ENCODE data around the gene KCND2. TPM values are rescaled to one million over a fixed set of nuclear protein-coding genes. Genes with fewer than 3 reads are reported as not detected.

Gene KCND2
- total RNA-seq, 1 donor from 2014 or later, result 0.61 TPM

- H3K36me3 Mint-ChIP-seq (ENCODE audit: low read depth), result no peaks in the 10 kb centered on the region
- no peaks in the 10 kb centered on the region for H3K9me3 Mint-ChIP-seq
- no peak overlapping the region for H3K27ac Mint-ChIP-seq (ENCODE audit: unreplicated experiment)
- DNase-seq (ENCODE audit: low read depth, low spot score), result no peak
- H3K4me3 Mint-ChIP-seq, result no peak overlapping the region
- H3K4me1 Mint-ChIP-seq, result peaks cover 12% of the 10 kb centered on the region
- no peak for TF ChIP-seq CTCF (conservative IDR thresholded peaks at IDR 0.05)
- no peaks in the 10 kb centered on the region for H3K27me3 Mint-ChIP-seq (ENCODE audit: low read depth)
Observed at GRCh38 chr7:120724955-120725354, 452.0 kb downstream of the KCND2 start.

GRCh38 chr7:120725376-120726039 is 452.5 kb downstream of the KCND2 start:
- no peaks in the 10 kb centered on the region for H3K27me3 Mint-ChIP-seq (ENCODE audit: low read depth)
- peaks cover 12% of the 10 kb centered on the region for H3K4me1 Mint-ChIP-seq
- H3K4me3 Mint-ChIP-seq, result no peak overlapping the region
- H3K36me3 Mint-ChIP-seq (ENCODE audit: low read depth), result no peaks in the 10 kb centered on the region
- H3K27ac Mint-ChIP-seq (ENCODE audit: unreplicated experiment), result no peak overlapping the region
- no peaks in the 10 kb centered on the region for H3K9me3 Mint-ChIP-seq
- no peak for DNase-seq (ENCODE audit: low read depth, low spot score)
- peak; percentile 82 for TF ChIP-seq CTCF (conservative IDR thresholded peaks at IDR 0.05)

- Mint-ChIP-seq H3K27me3 (ENCODE audit: low read depth) (no peaks in the 10 kb centered on the region), H3K9me3 (peaks cover 5% of the 10 kb centered on the region), H3K4me1 (peaks cover 9% of the 10 kb centered on the region), H3K27ac (ENCODE audit: unreplicated experiment) (no peak overlapping the region), H3K36me3 (ENCODE audit: low read depth) (no peaks in the 10 kb centered on the region), H3K4me3 (no peak overlapping the region)
- TF ChIP-seq CTCF (conservative IDR thresholded peaks at IDR 0.05), result no peak
- DNase-seq (ENCODE audit: low read depth, low spot score), result no peak
Observed at GRCh38 chr7:120729245-120729644, 456.3 kb downstream of the KCND2 start.

GRCh38 chr7:120731271-120731670 is 458.3 kb downstream of the KCND2 start:
- Mint-ChIP-seq H3K4me1 (no peaks in the 10 kb centered on the region), H3K4me3 (no peak overlapping the region), H3K36me3 (ENCODE audit: low read depth) (no peaks in the 10 kb centered on the region), H3K9me3 (peaks cover 5% of the 10 kb centered on the region), H3K27me3 (ENCODE audit: low read depth) (no peaks in the 10 kb centered on the region), H3K27ac (ENCODE audit: unreplicated experiment) (no peak overlapping the region)
- no peak for DNase-seq (ENCODE audit: low read depth, low spot score)
- no peak for TF ChIP-seq CTCF (conservative IDR thresholded peaks at IDR 0.05)

GRCh38 chr7:120732256-120732655 is 459.3 kb downstream of the KCND2 start:
- no peak overlapping the region for H3K27ac Mint-ChIP-seq (ENCODE audit: unreplicated experiment)
- H3K27me3 Mint-ChIP-seq (ENCODE audit: low read depth), result no peaks in the 10 kb centered on the region
- TF ChIP-seq CTCF (conservative IDR thresholded peaks at IDR 0.05), result no peak
- H3K9me3 Mint-ChIP-seq, result peaks cover 5% of the 10 kb centered on the region
- DNase-seq (ENCODE audit: low read depth, low spot score), result no peak
- H3K4me3 Mint-ChIP-seq, result no peak overlapping the region
- H3K4me1 Mint-ChIP-seq, result no peaks in the 10 kb centered on the region
- no peaks in the 10 kb centered on the region for H3K36me3 Mint-ChIP-seq (ENCODE audit: low read depth)

Measured in neural crest cell (in vitro differentiated cells).